Stimulated activated CD8-positive, alpha-beta memory T cell treated with anti-CD3 and anti-CD28 coated beads, Interleukin-15, amount 100 ng/mL, for 1 hour (primary cell): ENCODE data around the gene SORCS2.

Experiments used
- DNase-seq: peaks from one replicate; pipeline ENCODE4 v3.0.0-alpha.2; 2020; ENCODE audit warnings: low read depth

Gene SORCS2

GRCh38 chr4:7766661-7767345, 574.5 kb downstream of the SORCS2 start:
- DNase-seq = no peak

GRCh38 chr4:7767526-7767925, 575.2 kb downstream of the SORCS2 start:
- DNase-seq = no peak

GRCh38 chr4:7767966-7768365, 575.6 kb downstream of the SORCS2 start:
- DNase-seq = no peak

GRCh38 chr4:7768736-7769135, 576.4 kb downstream of the SORCS2 start:
- no peak for DNase-seq

- DNase-seq = no peak
Measured at GRCh38 chr4:7769396-7770223, 577.3 kb downstream of the SORCS2 start.

GRCh38 chr4:7770224-7771050, 578.1 kb downstream of the SORCS2 start:
- no peak for DNase-seq

- no peak for DNase-seq
Measured at GRCh38 chr4:7771056-7771455, 578.7 kb downstream of the SORCS2 start.

GRCh38 chr4:7771541-7772507, 579.5 kb downstream of the SORCS2 start:
- no peak for DNase-seq

- no peak for DNase-seq
Measured at GRCh38 chr4:7772711-7773385, 580.5 kb downstream of the SORCS2 start.

- no peak for DNase-seq
Measured at GRCh38 chr4:7773401-7774180, 581.3 kb downstream of the SORCS2 start.

GRCh38 chr4:7774301-7775294, 582.3 kb downstream of the SORCS2 start:
- DNase-seq = no peak

- DNase-seq = no peak
Measured at GRCh38 chr4:7775396-7775795, 583.1 kb downstream of the SORCS2 start.

- no peak for DNase-seq
Measured at GRCh38 chr4:7777017-7777710, 584.8 kb downstream of the SORCS2 start.

GRCh38 chr4:7777871-7778509, 585.7 kb downstream of the SORCS2 start:
- DNase-seq = no peak

GRCh38 chr4:7778510-7779431, 586.4 kb downstream of the SORCS2 start:
- DNase-seq = no peak

- DNase-seq = no peak
Measured at GRCh38 chr4:7779432-7779768, 587.1 kb downstream of the SORCS2 start.
